A673 (cell line): Measurements from ENCODE around the gene GGN.

Experiments used
- CTCF ChIP-seq: fragments of 300-800, 200-600 bp; sonication (generic); conservative IDR thresholded peaks from 2 replicates; pipeline ENCODE4 v1.5.1; 2017; ENCODE audit warnings: low read depth, mild to moderate bottlenecking, antibody characterized with exemption, low read length, moderate library complexity, mixed read lengths
- EZH2 ChIP-seq: fragments of 200-600 bp; sonication (generic); IDR thresholded peaks from 2 replicates; pipeline ENCODE4 v1.6.1; 2017; ENCODE audit warnings: borderline replicate concordance, low read depth, mild to moderate bottlenecking, mixed read lengths, antibody characterized with exemption, low read length; ENCODE audit not compliant: poor library complexity, severe bottlenecking

GRCh38 chr19:38429055-38429810, 41.4 kb upstream of the GGN start:
- TF ChIP-seq EZH2, result no peak
- TF ChIP-seq CTCF, result no peak
